Measurements from ENCODE around the gene MALRD1.

GRCh38 chr10:19299645-19300044 is 251.0 kb downstream of the MALRD1 start:
- TF ChIP-seq, protein P1, sequence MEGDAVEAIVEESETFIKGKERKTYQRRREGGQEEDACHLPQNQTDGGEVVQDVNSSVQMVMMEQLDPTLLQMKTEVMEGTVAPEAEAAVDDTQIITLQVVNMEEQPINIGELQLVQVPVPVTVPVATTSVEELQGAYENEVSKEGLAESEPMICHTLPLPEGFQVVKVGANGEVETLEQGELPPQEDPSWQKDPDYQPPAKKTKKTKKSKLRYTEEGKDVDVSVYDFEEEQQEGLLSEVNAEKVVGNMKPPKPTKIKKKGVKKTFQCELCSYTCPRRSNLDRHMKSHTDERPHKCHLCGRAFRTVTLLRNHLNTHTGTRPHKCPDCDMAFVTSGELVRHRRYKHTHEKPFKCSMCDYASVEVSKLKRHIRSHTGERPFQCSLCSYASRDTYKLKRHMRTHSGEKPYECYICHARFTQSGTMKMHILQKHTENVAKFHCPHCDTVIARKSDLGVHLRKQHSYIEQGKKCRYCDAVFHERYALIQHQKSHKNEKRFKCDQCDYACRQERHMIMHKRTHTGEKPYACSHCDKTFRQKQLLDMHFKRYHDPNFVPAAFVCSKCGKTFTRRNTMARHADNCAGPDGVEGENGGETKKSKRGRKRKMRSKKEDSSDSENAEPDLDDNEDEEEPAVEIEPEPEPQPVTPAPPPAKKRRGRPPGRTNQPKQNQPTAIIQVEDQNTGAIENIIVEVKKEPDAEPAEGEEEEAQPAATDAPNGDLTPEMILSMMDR (IDR thresholded peaks at IDR 0.05) = no peak
- TF ChIP-seq POLR2AphosphoS5 (IDR thresholded peaks at IDR 0.05) = no peak
- no peak for TF ChIP-seq POLR2A (IDR thresholded peaks at IDR 0.05)
- no peak for TF ChIP-seq EP300 (IDR thresholded peaks at IDR 0.05)

Measured in sigmoid colon (tissue), 4 donors.